HG03575 (cell line): ENCODE data around the gene TET3.
"Not testable (repeated sequence)": the region's sequence is repeated elsewhere in the genome, so short reads cannot be mapped to it uniquely, and the experiment has no call there.

ENCODE experiments used
- ATAC-seq: cut with Tn5 transposase; IDR thresholded peaks from one replicate; pipeline ENCODE4 v1.9.1; 2021; ENCODE audit not compliant: unreplicated experiment, insufficient number of reproducible peaks, low FRiP score; ENCODE audit errors: extremely low read depth

The TET3 gene

DNA sequence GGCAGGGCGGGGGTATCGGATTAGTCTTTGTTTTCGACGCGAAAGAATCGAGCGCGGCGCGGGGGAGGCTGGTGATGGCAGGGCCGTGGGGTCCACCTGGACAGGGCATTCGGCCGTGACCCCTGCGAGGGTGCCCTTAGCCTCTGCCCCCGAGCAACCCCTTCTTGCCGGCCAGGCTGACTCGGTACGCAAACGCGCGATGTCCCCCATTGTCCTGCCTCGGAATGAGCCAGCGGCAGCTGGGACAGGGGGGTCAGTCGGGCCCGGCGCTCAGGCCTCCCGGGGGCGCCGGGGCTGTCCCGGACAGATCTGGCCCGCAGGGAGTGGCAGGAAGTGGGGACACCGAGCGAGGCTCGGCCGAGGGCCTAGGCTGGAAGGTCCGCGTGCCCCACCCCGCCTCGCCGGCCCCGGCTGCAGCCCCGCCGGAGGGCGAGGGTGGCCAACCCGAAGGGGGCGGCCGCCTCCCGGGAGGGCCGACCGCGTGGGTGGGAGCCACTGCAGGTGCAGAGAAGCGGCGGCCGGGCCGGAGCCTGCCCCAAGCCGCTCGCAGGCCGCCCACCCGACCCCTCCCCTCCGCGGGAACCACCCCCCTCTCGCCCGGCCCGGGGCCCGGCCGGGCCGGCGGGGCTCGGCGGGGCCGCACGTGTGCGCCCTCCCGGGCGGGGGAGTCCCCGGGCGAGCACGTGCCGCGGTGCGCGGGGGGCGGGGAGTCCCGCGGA lies at the start of gene TET3:
TET3 (plus strand) TSS at position 708 of the 719 bp plus-strand sequence. CDS start 1,494 bp downstream, outside the sequence.
- no peak for ATAC-seq

DNA sequence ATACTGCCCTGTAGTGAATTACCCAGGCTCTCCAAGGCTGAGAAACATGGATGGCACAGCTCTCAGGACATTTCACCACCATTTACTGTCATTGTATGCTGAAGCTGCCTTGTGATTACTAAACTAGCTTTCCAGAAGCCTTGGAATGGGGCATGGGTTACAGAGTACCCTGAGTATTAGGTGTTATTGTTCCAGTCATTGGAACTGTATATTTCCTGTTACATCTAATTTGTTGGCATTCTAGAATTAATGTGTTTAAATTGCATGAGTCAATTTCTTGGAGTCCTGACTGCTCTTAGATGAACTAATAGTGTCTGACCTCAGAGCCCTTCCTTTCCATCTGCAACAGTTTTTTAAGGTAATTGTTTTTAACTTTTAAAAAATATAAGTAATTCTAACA lies 49.1 kb upstream of the TET3 start:
- ATAC-seq = no peak

DNA sequence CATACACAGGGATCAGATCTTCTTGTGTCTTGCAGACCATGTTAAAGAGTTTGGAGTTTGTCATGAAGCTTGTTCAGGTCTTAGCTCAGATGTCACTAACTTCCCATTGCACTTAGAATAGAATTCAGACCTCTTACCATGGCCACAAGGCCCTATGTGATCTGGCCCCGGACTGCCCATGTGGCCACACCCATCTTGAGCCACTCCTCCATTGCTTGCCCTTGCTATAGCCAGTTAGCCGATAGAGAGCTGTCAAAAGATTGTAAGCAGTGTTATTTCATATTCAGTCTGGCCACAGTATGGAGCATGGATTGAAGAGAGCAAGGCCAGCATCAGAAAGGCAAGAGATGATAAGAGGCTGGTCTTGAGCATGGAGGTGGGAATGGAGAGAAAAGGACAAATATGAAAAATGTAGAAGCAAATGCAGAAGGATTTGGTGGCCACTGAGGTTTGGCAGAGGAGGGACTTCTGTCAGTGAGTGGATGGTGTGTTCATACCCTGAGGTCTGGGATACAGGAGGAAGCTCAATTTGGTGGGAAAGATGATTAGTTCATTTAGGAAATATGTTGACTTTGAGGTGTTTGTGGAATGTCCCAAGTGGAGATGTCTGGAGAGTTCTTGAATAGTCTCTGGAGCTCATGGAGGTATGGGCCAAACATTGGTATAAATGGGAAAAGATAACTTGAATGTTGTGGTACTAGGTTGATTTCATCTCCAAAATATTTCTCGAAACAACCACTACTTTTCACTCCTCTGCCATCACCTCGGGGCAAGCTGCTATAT lies 47.4 kb upstream of the TET3 start:
- ATAC-seq = no peak

DNA sequence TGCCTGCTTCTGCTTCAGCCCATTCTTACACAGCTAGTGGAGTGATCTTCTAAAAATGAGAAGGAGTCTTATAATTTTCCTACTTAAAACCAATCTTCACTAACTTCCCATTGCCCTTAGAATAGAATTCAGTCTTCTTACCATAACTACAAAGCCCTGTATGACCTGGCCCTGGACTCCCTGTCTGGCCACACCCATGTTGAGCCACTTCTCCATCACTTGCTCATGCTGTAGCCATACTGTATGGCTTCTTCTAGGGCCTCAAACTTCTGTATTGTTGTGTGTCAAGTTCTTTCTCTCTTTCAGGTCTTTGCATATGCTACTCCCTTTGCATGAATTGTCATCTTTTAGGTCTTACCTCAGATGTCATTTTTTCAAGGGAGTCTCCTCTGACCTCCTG lies 46.8 kb upstream of the TET3 start:
- no peak for ATAC-seq

GRCh38 chr2:73938718-73939352 lies 45.9 kb upstream of the TET3 start:
- ATAC-seq = no peak

DNA sequence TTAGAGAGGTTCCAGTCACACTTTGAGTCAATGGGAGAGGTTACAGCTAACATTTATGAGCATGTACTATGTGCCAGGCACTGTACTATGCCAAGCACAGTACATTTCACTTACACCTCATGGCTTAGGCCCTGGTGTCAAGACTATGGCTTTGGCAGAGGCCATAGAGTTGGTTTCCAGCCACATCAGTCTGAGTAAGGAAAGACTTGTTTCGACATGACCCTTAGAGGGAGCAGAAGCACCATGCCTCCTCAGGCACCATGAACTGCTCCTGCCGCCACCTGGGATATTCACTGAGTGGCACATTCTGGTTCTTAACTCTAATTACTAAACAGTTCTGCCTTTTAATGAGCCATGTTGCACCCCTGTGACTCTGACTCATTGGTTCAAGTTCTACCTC lies 45.3 kb upstream of the TET3 start:
- no peak for ATAC-seq

- not testable (repeated sequence) for ATAC-seq
Observed at GRCh38 chr2:73940066-73940465, 44.6 kb upstream of the TET3 start.

DNA sequence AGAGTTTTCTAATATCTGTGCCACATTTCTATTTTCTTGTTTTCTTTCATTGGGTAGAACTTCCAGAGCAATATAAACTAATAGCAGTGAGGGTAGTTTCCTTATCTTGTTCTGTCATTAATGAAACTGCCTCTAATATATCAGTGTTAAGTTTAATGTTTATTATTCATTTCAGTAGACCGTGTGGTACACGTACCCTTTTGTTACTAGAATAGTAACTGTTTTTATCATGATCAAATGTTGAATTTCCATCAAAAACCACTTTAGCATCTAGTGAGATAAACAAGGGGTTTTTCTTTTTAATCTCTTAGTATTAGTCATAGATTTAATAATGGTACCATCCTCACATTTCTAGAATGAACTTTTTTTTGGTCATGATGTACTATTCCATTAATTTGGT lies 42.0 kb upstream of the TET3 start:
- ATAC-seq = no peak

DNA sequence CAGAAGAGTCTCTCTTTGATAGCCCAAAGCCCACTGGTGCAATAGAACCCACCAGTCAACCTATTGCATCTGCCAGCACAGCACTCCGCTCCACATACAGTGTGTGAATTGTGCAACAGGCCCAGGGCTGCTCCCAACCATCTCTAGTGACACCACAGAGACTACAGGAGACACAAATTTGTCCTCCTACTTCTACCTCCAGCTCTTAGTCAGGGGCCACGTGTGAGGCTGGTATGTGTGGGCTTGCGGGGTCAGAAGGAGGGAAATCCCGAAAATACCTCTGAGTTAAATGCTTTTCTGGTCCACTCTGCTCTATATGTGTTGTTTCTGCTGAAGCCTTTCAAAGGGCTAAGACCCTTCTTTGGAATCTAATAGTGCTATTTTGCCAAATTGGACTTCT lies 40.0 kb upstream of the TET3 start:
- no peak for ATAC-seq

DNA sequence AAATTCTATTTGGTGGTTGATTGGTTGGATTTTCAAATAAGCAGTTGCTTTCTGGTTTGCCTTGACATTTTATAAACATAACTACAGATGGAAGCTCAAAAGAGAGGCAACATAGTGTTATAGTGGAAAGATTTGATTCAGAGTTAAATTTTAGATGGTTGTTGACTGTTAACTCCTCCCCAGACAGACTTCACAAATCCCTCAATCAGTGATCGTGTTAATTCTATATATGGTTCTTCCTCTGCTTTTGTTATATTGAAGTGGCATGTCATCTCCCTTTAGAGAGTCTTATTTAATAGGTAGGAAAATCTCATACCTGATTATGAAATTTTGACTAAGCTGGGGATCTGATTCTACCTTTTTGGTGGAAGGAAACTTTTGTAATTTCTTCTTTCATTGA lies 38.5 kb upstream of the TET3 start:
- no peak for ATAC-seq

DNA sequence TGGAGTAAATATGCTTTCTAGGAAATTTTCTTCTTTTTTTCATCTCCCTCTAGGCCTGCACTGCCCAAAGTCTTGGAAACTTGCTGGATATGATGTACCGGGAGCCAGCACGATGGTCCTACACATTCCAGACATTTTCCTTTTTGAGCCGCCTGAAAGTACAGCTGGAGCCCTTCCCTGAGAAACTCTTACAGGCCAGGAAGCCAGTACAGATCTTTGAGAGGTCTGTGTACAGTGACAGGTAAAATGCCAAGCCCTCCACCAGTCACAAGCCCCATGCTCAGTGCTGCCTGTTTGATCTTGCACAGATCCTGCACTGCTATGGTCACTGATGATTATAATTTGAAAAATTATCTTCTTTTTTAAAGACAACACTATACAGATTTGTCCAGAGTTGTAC lies 38.0 kb upstream of the TET3 start:
- ATAC-seq = no peak

DNA sequence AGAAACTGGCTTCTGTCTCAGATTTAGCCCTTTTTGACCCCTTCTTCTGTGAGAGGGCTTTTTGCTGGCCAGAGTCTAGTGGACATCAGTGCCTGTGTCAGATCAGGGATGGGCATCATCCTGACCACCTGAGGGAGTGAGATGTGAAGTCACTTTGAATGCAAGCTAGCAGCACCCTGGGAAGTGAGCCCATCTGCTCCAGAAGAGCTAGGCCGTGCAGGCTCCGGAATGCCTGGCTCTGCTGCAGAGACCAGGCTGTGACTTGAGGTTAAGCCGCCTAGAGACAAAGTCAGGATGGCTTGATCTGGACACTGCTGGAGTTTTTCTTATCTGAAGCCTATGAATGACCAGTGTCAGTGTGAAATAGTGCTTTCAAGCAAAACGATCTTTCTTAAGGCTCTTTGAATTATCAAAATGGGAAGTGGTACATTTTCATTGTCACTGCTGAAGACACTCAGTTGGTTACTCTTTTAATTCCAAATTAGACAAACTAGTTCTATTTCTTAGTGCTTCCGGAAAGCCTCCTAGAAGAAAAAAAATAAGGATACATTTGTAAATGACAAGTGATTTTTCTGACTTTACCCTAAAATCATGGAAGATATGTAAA lies 37.2 kb upstream of the TET3 start:
- no peak for ATAC-seq

- no peak for ATAC-seq
Observed at GRCh38 chr2:73949802-73950201, 34.9 kb upstream of the TET3 start.

DNA sequence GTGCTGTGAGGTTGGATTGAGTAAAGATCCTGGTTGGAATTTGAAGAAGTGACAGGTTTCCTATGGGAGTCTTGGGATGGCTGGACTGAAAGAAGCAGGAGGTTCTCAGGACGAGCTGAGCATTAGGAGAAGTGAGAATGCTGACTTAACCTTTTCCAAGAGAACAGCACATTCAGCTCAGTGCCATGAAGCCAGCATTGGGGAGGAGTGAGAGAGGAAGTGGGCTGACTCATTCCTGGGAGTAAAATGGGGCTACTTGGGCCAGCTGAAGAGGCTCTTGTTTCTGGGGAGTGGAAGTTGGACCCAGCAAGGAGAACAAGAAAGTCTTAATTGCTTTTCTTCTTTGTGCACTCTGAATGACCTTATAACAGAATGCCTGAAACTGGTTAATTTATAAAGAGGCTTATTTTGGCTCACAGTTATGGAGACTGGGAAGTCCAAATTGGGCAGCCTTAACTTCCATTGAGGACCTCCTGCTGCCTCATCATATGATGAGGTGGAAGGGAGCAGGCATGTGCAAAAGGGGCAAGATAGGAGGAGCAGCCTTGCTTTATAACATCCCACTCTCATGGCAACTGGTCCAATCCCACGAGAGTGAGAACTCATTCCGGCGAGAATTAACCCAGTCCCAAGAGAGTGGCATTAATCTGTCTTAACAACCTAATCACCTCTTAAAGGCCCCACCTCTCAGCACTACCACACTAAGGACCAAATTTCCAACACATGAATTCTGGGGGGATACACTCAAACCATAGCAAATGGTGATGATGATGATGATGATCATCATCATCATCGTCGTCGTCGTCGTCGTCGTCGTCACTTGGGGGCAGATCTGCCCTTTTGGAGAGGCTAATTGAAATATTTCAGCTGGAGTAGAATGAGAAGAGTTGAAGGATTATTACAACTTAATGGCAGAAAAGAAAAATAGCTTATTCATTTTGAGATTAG lies 31.9 kb upstream of the TET3 start:
- no peak for ATAC-seq

GRCh38 chr2:73956218-73956865 lies 28.4 kb upstream of the TET3 start:
- ATAC-seq = no peak

DNA sequence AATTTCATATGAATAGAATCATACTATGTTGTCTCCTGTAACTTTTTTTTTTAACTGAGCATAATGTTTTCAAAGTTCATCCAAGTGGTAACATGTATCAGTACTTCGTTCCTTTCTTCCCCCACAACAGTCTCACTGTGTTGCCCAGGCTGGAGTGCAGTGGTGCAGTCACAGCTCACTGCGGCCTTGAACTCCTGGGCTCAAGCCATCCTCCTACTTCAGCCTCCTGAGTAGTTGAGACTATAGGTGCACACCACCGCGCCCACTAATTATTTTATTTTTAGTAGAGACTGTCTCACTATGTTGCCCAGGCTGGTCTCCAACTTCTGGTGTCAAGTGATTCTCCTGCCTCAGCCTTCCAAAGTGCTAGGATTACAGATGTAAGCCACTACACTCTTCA lies 23.4 kb upstream of the TET3 start:
- ATAC-seq = no peak

- no peak for ATAC-seq
Observed at GRCh38 chr2:73961823-73962615, 22.7 kb upstream of the TET3 start.
